ENCODE measurements around the gene SELPLG. TPM values are rescaled to one million over a fixed set of nuclear protein-coding genes. Genes with fewer than 3 reads are reported as not detected.
"Not testable (repeated sequence)": the region's sequence is repeated elsewhere in the genome, so short reads cannot be mapped to it uniquely, and the experiment has no call there.

SELPLG gene
- polyA plus RNA-seq, 3 donors = 2.5 to 14.1 (median 8.8) TPM

- 85 to 90% (median 85%) methylated on average over 8 of the region's 8 CpGs for WGBS, 3 donors
- H3K27ac ChIP-seq (ENCODE audit: low read depth, low read length) = no peak overlapping the region
Observed at GRCh38 chr12:108627134-108627920, 6.4 kb downstream of the SELPLG start.

DNA sequence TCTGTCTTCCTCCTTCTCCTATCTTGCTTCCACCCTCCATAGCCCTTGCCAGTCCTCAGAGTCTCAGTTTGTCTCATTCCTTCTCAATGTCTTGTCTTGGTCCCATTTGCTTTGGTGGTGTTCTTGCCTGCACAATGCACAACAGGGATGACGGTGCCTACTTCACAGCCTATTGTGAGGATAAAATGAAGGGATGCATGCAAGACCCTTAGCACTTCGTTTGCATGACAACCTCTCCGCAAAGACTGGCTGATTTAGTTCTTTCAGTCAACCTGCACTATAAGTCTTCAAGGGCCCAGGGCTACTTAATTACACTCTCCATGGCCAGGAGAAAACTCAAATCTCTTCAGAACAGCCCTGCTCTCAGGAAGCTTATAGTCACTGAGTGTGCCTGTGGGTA is 8.5 kb downstream of the SELPLG start:
- 71 to 89% (median 81%) methylated on average over 3 of the region's 3 CpGs for WGBS, 3 donors

DNA sequence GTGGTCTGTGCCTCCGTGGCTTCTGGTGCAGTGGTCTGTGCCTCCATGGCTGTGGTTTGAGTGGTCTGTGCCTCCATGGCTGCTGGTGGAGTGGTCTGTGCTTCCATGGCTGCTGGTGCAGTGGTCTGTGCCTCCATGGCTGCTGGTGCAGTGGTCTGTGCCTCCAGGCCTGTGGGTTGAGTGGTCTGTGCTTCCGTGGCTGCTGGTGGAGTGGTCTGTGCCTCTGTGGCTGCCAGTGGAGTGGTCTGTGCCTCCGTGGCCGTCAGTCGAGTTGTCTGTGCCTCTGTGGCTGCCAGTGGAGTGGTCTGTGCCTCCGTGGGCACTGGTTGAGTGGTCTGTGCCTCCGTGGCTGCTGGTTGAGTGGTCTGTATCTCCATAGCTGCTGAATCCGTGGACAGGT is 10.1 kb downstream of the SELPLG start:
- WGBS, 3 donors = 88 to 97% (median 97%) methylated on average over 8 of the region's 8 CpGs
- no peak overlapping the region for H3K27ac ChIP-seq (ENCODE audit: low read depth, low read length)

More for the DNA sequence above, 8.5 kb downstream of the SELPLG start:
- H3K27ac ChIP-seq (ENCODE audit: low read depth, low read length) = no peak overlapping the region

- 71 to 80% (median 77%) methylated on average over 14 of the region's 14 CpGs for WGBS, 3 donors
- H3K27ac ChIP-seq (ENCODE audit: low read depth, low read length) = no peak overlapping the region
Observed at GRCh38 chr12:108622921-108623514, 10.7 kb downstream of the SELPLG start.

DNA sequence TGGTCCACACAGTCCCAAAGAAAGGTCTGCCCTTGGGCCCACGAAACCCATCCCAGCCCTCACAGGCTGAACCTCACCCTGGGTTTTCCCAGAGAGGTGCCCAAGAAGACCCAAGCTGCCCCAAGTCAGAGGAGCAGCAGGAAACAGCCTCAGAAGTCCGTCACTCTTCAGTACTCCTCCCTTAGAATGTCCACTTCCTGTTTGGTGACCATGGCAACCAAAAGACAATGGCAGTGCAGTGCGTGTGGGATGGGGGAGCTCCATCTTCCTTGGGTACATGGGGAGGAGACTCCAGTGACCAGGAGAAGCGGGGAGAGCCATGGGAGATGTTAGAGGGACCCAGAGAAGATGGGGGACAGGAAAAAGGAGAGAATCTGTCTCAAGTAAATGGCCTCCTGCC is 11.3 kb downstream of the SELPLG start:
- 28 to 47% (median 44%) methylated on average over 4 of the region's 4 CpGs for WGBS, 3 donors
- no peak overlapping the region for H3K27ac ChIP-seq (ENCODE audit: low read depth, low read length)

DNA sequence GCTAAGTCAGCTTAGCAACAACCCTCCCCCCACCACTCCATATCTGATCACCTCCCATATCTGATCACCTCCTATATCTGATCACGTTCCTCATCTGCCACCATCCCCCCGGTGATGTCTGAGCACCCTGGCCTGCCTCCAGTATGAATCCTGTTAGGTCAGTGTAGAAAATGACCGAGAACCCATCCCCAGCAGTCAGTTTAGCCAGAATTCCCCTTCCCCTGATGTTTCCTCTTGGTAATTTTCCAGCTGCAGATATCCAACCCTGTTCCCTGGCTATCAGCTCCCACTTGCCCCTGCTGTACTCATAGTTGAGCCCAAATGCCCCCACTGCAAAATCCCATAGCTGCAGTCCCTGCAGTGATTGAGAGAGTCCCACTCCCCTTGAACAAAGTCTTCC is 12.5 kb downstream of the SELPLG start:
- no peak overlapping the region for H3K27ac ChIP-seq (ENCODE audit: low read depth, low read length)
- 72 to 77% (median 73%) methylated on average over 3 of the region's 3 CpGs for WGBS, 3 donors

DNA sequence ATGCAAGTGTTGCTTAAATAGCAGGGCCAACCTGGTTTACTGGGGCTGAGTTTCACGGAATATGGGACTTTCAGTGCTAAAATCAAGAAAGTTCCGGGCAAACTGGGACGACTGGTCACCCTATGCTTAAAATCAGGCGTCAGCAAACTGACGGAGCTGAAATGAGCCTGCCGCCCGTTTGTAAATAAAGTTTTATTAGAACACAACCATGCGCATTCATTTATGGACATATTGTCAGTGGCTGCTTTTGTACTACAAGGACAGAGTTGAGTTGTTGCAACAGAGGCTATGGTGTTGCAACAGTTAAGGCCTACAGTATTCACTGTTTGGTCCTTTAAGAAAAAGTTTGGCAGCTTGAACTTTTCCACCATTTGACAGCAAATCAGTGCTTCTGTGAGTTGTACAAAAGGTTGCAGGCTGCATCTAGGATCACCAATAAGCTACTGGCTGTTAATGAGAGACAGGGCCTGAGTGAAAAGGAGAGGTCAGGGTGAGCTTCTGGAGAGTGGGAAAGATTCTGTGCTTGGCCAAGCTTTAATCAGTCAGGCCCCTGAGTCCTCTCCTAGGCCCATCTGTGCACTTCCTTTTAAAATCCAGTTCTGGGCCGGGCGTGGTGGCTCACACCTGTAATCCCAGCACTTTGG is 13.3 kb downstream of the SELPLG start:
- H3K27ac ChIP-seq (ENCODE audit: low read depth, low read length) = no peak overlapping the region
- WGBS, 3 donors = 84 to 93% (median 93%) methylated on average over 10 of the region's 10 CpGs

DNA sequence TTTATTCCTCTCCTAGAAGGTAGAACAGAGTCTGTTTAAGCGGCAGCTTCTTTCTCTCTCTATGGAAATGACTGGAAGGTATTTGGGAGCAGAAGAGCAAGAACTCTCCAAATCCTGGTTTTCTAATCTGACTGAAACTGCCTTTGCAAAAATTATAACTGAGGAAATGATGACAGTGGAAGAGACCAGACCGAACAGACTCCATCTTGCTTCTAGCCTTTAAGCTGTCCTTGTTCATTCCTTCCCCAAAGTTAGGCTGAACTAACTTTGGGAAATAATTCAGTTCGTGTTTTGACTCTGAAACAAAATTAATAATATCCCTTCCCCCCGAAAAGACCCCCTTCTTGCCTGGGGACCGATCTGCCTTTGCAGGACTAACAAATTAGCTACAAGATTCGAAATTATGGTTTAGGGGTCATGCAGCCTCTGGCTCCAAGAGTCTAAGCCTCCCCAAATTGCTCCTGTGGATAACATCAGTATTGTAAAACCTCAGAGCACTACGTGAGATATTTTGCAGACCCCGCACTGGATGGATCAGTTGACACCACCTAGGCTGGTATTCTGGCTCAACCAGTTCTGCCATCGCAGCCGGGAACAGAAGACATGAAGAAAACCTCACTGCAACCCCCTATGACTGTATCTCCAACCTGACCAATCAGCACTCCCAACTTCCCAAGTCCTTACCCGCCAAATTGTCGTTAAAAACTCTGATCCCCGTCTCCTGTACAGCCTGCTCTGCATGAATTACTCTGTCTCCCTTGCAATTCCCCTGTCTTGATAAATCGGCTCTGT is 14.1 kb downstream of the SELPLG start:
- 47 to 90% (median 83%) methylated on average over 14 of the region's 14 CpGs for WGBS, 3 donors

DNA sequence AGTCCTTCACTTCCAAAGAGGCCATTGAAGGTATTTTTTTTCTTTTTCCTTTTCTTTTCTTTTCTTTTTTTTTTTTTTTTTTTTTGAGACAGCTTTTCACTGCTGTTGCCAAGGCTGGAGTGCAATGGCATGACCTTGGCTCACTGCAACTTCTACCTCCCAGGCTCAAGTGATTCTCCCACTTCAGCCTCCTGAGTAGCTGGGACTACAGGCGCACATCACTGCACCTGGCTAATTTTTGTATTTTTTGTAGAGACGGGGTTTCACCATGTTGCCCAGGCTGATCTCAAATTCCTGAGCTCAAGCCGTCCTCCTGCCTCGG is 14.8 kb downstream of the SELPLG start:
- H3K27ac ChIP-seq (ENCODE audit: low read depth, low read length) = not testable (repeated sequence)
- WGBS, 3 donors = 81 to 87% (median 86%) methylated on average over 4 of the region's 4 CpGs

More for the DNA sequence above, 14.1 kb downstream of the SELPLG start:
- no peak overlapping the region for H3K27ac ChIP-seq (ENCODE audit: low read depth, low read length)

- H3K27ac ChIP-seq (ENCODE audit: low read depth, low read length) = no peak overlapping the region
- 4 to 14% (median 14%) methylated on average over 16 of the region's 16 CpGs for WGBS, 3 donors
Observed at GRCh38 chr12:108618079-108618952, 15.4 kb downstream of the SELPLG start.

- H3K27ac ChIP-seq (ENCODE audit: low read depth, low read length) = no peak overlapping the region
- WGBS, 3 donors = 67 to 74% (median 70%) methylated on average over 14 of the region's 14 CpGs
Observed at GRCh38 chr12:108616941-108617858, 16.5 kb downstream of the SELPLG start.

- H3K27ac ChIP-seq (ENCODE audit: low read depth, low read length) = no peak overlapping the region
- 72 to 100% (median 93%) methylated on average over 2 of the region's 2 CpGs for WGBS, 3 donors
Observed at GRCh38 chr12:108616359-108616758, 17.3 kb downstream of the SELPLG start.

DNA sequence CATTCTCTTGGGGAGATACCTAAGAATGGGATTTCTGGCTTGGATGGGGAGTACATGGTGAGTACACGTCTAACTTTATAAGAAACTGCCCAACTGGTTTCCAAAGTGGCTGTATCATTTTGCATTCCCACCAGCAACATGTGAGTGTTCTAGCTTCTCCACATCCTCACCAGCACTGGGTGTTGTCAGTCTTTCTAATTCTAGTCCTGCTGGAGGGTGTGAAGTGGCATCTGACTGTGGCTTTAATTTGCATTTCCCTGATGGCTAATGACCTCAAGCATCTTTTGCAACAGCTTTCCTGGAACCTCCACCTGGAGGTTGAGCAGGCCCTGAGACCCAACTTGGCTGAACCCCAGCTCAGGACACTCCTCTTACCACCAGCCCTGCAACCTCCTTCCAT is 17.8 kb downstream of the SELPLG start:
- H3K27ac ChIP-seq (ENCODE audit: low read depth, low read length) = no peak overlapping the region
- WGBS, 3 donors = 78 to 96% (median 93%) methylated on average over 1 of the region's 1 CpG

GRCh38 chr12:108614639-108615038 is 19.1 kb downstream of the SELPLG start:
- H3K27ac ChIP-seq (ENCODE audit: low read depth, low read length) = no peak overlapping the region
- WGBS, 3 donors = 82 to 97% (median 89%) methylated on average over 6 of the region's 6 CpGs

GRCh38 chr12:108614041-108614440 is 19.7 kb downstream of the SELPLG start:
- 71 to 91% (median 85%) methylated on average over 4 of the region's 4 CpGs for WGBS, 3 donors
- no peak overlapping the region for H3K27ac ChIP-seq (ENCODE audit: low read depth, low read length)

DNA sequence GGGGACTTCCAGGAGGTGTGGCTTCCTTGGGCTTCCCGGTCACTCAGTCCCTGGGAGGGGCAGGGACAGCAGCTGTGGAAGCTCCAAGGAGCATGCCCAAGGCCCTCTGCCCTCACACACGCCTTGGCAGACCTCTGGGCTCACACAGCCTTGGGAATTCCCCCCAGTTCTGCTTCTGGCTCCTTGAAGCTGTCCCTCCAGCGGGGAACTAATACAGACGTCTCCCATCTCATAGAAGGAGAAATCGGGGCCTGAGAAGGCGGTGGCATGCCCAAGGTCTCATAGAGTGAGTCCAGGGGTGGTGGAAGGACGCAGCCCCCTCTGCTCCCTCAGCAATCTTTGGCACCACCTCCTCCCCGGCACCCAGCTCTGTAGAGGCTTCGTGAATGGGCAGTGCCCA is 20.1 kb downstream of the SELPLG start:
- WGBS, 3 donors = 51 to 68% (median 57%) methylated on average over 9 of the region's 9 CpGs
- no peak overlapping the region for H3K27ac ChIP-seq (ENCODE audit: low read depth, low read length)

DNA sequence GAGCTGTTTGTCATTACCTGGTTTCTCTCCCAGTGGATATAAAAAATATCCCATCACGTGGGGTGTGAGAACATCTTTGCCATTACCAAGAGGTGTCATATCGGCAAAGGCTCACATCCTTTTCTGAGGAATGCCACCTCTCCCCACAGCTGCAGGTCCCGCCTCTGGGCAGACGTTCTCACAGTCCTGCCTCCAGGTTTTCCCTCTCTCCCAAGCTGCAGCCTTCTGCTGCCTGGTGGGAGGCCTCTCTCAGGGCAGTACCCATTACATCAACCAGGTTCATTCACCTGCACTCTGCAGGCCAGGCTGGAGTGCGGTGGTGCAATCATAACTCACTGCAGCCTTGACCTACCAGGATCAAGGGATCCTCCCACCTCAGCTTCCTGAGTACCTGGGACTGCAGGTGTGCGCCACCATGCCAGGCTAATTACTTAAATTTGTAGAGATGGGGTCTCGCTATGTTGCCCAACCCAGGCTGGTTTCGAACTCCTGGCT is 20.9 kb downstream of the SELPLG start:
- H3K27ac ChIP-seq (ENCODE audit: low read depth, low read length) = no peak overlapping the region
- WGBS, 3 donors = 55 to 85% (median 84%) methylated on average over 8 of the region's 8 CpGs
